Adrenal gland (tissue), 12 donors: ENCODE measurements around the gene MPEG1. TPM values are rescaled to one million over a fixed set of nuclear protein-coding genes. Genes with fewer than 3 reads are reported as not detected.

ENCODE experiments used
- DNase-seq, 7 donors: peaks; one replicate each; pipeline ENCODE4 v3.0.0-alpha.2; 2019 to 2020
- H3K27ac ChIP-seq, 5 donors: fragments of 200-600 bp; sonication (generic) in 4 of 5; 1 replicate in 3 of 5; 2 replicates in 2 of 5; pipeline versions ENCODE4 v1.5.1 to v1.8.0; 2016 to 2020; ENCODE audit warnings: mild to moderate bottlenecking in 1 of 5
- H3K27me3 ChIP-seq: fragments of 200-600 bp; 2 replicates; pipeline ENCODE4 v1.8.0; 2021
- H3K36me3 ChIP-seq, 2 donors: fragments of 200-600 bp; replicated peaks in 1 of 2; 1 replicate in 1 of 2; 2 replicates in 1 of 2; pipeline versions ENCODE4 v1.5.1 to v1.8.0; 2018 to 2022
- H3K4me1 ChIP-seq, 2 donors: fragments of 200-600 bp; replicated peaks in 1 of 2; 1 replicate in 1 of 2; 2 replicates in 1 of 2; pipeline versions ENCODE4 v1.5.1 to v1.8.0; 2018 to 2021
- H3K4me3 ChIP-seq, 4 donors: fragments of 200-600 bp; sonication (generic) in 3 of 4; one replicate each; pipeline ENCODE4 v1.5.1; 2016 to 2018
- H3K9me3 ChIP-seq, 3 donors: fragments of 200-600 bp; sonication (generic) in 1 of 3; replicated peaks in 1 of 3; 1 replicate in 2 of 3; 2 replicates in 1 of 3; pipeline versions ENCODE4 v1.5.1 to v1.8.0; 2016 to 2021
- POLR2A ChIP-seq, 2 donors: fragments of 450-650 bp; IDR thresholded peaks; one replicate each; pipeline ENCODE4 v1.6.1; 2017; ENCODE audit warnings: antibody characterized with exemption in 2 of 2, mild to moderate bottlenecking in 2 of 2, moderate library complexity in 1 of 2
- WGBS, 4 donors: extraction: QIAGEN DNeasy Blood & Tissue Kit in 2 of 4; methylation state at CpG; one replicate each; pipeline versions ENCODE4 v1.1.5 to v1.1.7; 2013 to 2017; 5-methylcytosine and 5-hydroxymethylcytosine counted together
- intact Hi-C, 2 donors: fragments of 100-400 bp; cut with DNase I; formaldehyde crosslinking; loops; one replicate each; pipeline versions ENCODE4 v1.14.1 to v1.15.0; 2022 to 2023
- polyA plus RNA-seq, 3 donors: library from polyadenylated mRNA; stranded (reverse); fragments of 200-250 nt in 2 of 3; fragments of 350-450 nt in 1 of 3; fragmentation: Illumina TruSeq in 1 of 3; extraction: RNeasy Lipid Tissue Mini Kit (QIAGEN cat#74804) in 1 of 3; gene quantifications; one replicate each; pipeline ENCODE4 v1.2.3, GENCODE V29; 2013 to 2014
- total RNA-seq, 9 donors: library from RNA; depleted of rRNA in 4 of 9; stranded (reverse); fragments of >200 nt in 4 of 9; fragments of 120-200 nt in 1 of 9; fragmentation: NEBNext Ultra II Directional in 1 of 9; extraction: Animal tissue kit (Norgen Biotek cat#: 25700) in 1 of 9; gene quantifications; one replicate each; pipeline versions ENCODE4 v1.1.0 to v1.2.4, GENCODE V29; 2013 to 2023
- TF ChIP-seq, protein P1 (sequence below), 6 experiments: fragments of 450-650 bp in 4 of 6; fragments of 200-600 bp in 2 of 6; sonication (generic) in 1 of 6; IDR thresholded peaks; 1 replicate in 5 of 6; 2 replicates in 1 of 6; pipeline versions ENCODE4 v1.5.1 to v1.8.0; 2016 to 2021; ENCODE audit warnings: antibody characterized with exemption in 6 of 6, mild to moderate bottlenecking in 2 of 6, moderate library complexity in 1 of 6
- donor health status: healthy with polysubstance abuse.
- donor health status: Bipolar disorder and iron deficiency.
- donor health status: DM: yes; HTN: yes; CAD: no.
- donor health status: DM: no; HTN: no; CAD: no.
- donor health status: DM: no; HTN: no; CAD: no.
- donor health status: DM: yes; HTN: yes; CAD: no.

Gene MPEG1
- total and polyA plus RNA-seq, 12 donors = 4.5 to 54.8 (median 24.0) TPM

DNA sequence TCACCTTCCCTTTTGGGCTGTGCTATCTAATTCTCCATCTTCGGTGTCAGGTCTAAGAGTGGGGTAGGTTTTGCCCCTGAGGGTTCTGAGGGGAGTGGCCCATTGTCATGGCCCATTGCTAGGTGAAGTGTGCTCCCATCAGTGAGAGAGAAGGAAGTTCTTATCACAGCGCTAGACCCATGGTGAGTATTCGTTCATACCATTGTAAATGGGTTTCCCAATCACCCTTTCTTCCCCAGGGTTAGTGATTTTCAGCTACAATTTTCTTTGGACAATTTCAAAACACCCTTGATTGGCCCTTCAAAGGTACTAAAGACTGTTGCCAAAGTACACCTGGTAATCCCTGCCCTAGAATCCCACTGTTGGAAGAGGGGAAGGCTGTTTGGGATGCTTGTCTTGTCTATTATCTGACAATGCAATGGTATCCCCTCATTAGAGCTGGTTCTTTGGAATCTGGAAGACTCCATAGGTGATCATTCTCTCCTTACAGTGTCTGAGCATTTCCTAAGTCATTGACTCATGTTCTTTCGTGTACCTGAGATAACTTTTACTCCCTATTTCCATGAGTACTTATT, 20.2 kb downstream of the MPEG1 start:
- 91 to 100% (median 93%) methylated on average over 2 to 4 of the region's 4 CpGs for WGBS, 4 donors
- no peak overlapping the region for H3K4me3 ChIP-seq
- TF ChIP-seq, protein P1, sequence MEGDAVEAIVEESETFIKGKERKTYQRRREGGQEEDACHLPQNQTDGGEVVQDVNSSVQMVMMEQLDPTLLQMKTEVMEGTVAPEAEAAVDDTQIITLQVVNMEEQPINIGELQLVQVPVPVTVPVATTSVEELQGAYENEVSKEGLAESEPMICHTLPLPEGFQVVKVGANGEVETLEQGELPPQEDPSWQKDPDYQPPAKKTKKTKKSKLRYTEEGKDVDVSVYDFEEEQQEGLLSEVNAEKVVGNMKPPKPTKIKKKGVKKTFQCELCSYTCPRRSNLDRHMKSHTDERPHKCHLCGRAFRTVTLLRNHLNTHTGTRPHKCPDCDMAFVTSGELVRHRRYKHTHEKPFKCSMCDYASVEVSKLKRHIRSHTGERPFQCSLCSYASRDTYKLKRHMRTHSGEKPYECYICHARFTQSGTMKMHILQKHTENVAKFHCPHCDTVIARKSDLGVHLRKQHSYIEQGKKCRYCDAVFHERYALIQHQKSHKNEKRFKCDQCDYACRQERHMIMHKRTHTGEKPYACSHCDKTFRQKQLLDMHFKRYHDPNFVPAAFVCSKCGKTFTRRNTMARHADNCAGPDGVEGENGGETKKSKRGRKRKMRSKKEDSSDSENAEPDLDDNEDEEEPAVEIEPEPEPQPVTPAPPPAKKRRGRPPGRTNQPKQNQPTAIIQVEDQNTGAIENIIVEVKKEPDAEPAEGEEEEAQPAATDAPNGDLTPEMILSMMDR (IDR thresholded peaks at IDR 0.05) = no peak
- TF ChIP-seq POLR2A (IDR thresholded peaks at IDR 0.05) = no peak
- H3K27ac ChIP-seq = no peak overlapping the region
- intact Hi-C loops = no loop called here
- H3K27me3 ChIP-seq = no peaks in the 10 kb centered on the region
- peaks cover 0 to 3% of the 10 kb centered on the region in 2 donors for H3K36me3 ChIP-seq
- no peaks in the 10 kb centered on the region for H3K9me3 ChIP-seq
- DNase-seq = no peak
- H3K4me1 ChIP-seq = peaks cover 3 to 28% of the 10 kb centered on the region in 2 donors

GRCh38 chr11:59191890-59192289, 20.8 kb downstream of the MPEG1 start:
- H3K4me1 ChIP-seq = peaks cover 0 to 27% of the 10 kb centered on the region in 2 donors
- peaks cover 0 to 3% of the 10 kb centered on the region in 2 donors for H3K36me3 ChIP-seq
- no peak overlapping the region for H3K4me3 ChIP-seq
- TF ChIP-seq, protein P1 (IDR thresholded peaks at IDR 0.05) = no peak
- no peak for TF ChIP-seq POLR2A (IDR thresholded peaks at IDR 0.05)
- DNase-seq = no peak
- intact Hi-C loops = no loop called here
- H3K27me3 ChIP-seq = no peaks in the 10 kb centered on the region
- 80 to 90% (median 85%) methylated on average over 3 to 8 of the region's 8 CpGs for WGBS, 4 donors
- no peaks in the 10 kb centered on the region for H3K9me3 ChIP-seq
- no peak overlapping the region for H3K27ac ChIP-seq

- Histone ChIP-seq H3K36me3 (no peaks in the 10 kb centered on the region), H3K4me3 (no peak overlapping the region), H3K9me3 (no peaks in the 10 kb centered on the region), H3K4me1 (peaks cover 0 to 27% of the 10 kb centered on the region in 2 donors), H3K27ac (peak overlapping the region in 1 of 5 donors; percentile 62), H3K27me3 (no peaks in the 10 kb centered on the region)
- no peak for DNase-seq
- intact Hi-C loops = no loop called here
- 78 to 90% (median 86%) methylated on average over 4 of the region's 4 CpGs for WGBS, 4 donors
- no peak for TF ChIP-seq POLR2A (IDR thresholded peaks at IDR 0.05)
- TF ChIP-seq, protein P1 (IDR thresholded peaks at IDR 0.05) = no peak
Measured at GRCh38 chr11:59191095-59191494, 21.6 kb downstream of the MPEG1 start.

- Histone ChIP-seq H3K27ac (peak overlapping the region in 1 of 5 donors; percentile 62), H3K27me3 (no peaks in the 10 kb centered on the region), H3K4me3 (no peak overlapping the region), H3K4me1 (peaks cover 0 to 27% of the 10 kb centered on the region in 2 donors), H3K36me3 (no peaks in the 10 kb centered on the region), H3K9me3 (no peaks in the 10 kb centered on the region)
- 31 to 38% (median 36%) methylated on average over 4 of the region's 4 CpGs for WGBS, 4 donors
- TF ChIP-seq POLR2A (IDR thresholded peaks at IDR 0.05) = no peak
- TF ChIP-seq, protein P1 (IDR thresholded peaks at IDR 0.05) = no peak
- intact Hi-C loops = loop anchor here in 1 of 2 donors (10.0 kb wide), 1 partner anchor 95 kb away; no protein-coding TSS in a partner anchor
- DNase-seq = no peak
Measured at GRCh38 chr11:59189986-59190385, 22.7 kb downstream of the MPEG1 start.
